Transverse colon (tissue), 3 donors: Measurements from ENCODE around the gene FAM3C.

ENCODE experiments used
- CTCF ChIP-seq, 5 experiments: fragments of 200-600 bp in 3 of 5; fragments of 450-650 bp in 2 of 5; sonication (generic) in 3 of 5; IDR thresholded peaks; 1 replicate in 2 of 5; 2 replicates in 3 of 5; pipeline ENCODE4 v1.5.1; 2016 to 2017; ENCODE audit warnings: antibody characterized with exemption in 5 of 5, inconsistent platforms in 3 of 5, mild to moderate bottlenecking in 2 of 5, moderate library complexity in 1 of 5
- EP300 ChIP-seq: sonication (generic); formaldehyde crosslinking; IDR thresholded peaks from one replicate; pipeline ENCODE4 v1.6.1; 2017; ENCODE audit warnings: antibody characterized with exemption, low read depth
- POLR2A ChIP-seq: fragments of 450-650 bp; IDR thresholded peaks from one replicate; pipeline ENCODE4 v1.6.1; 2016; ENCODE audit warnings: antibody characterized with exemption, mild to moderate bottlenecking, moderate library complexity

GRCh38 chr7:121366852-121367431 is 29.2 kb downstream of the FAM3C start:
- TF ChIP-seq POLR2A: no peak
- TF ChIP-seq CTCF (IDR thresholded peaks at IDR 0.05): peak; percentile 72 to 85 (median 78)
- TF ChIP-seq EP300: no peak
